OCI-LY7 (cell line): ENCODE data around the gene MEIOB.

ENCODE experiments used
- CTCF ChIP-seq: fragments of 200-600 bp; sonication (generic); conservative IDR thresholded peaks from 2 replicates; pipeline ENCODE4 v1.5.1; 2014; ENCODE audit warnings: mild to moderate bottlenecking, antibody characterized with exemption, low read length, moderate library complexity, mixed read lengths
- EZH2phosphoT487 ChIP-seq: fragments of 200-600 bp; sonication (generic); IDR thresholded peaks from 2 replicates; pipeline ENCODE4 v1.6.1; 2018; ENCODE audit warnings: low read depth, borderline replicate concordance, mild to moderate bottlenecking, mixed run types, antibody characterized with exemption, low read length, moderate library complexity, mixed read lengths

DNA sequence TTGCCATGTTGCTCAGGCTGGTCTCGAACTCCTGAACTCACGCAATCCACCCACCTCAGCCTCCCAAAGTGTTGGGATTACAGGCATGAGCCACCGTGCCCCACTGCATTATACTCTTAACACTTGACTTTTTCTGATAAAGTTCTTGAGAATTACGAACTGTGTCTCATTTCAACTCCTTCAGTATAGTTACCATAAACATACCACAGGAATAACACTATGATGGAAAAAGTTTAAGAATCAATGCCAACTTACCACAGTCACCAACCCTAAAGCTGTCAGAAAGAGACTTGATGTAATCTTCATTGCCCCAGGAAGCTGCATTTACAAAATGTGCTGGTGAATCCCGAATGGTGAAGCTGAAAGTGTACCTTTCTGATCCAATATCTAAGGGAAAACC is 10.2 kb downstream of the MEIOB start:
- TF ChIP-seq CTCF (no peak), EZH2phosphoT487 (no peak)
